LHCN-M2 (cell line): ENCODE measurements around the gene TEKT1. TPM values are rescaled to one million over a fixed set of nuclear protein-coding genes. Genes with fewer than 3 reads are reported as not detected.
A peak's percentile ranks its signal among the peaks of the same experiment; 100 is the strongest.
"Not testable (repeated sequence)": the region's sequence is repeated elsewhere in the genome, so short reads cannot be mapped to it uniquely, and the experiment has no call there.

Experiments
- DNase-seq: peaks from one replicate; pipeline ENCODE4 v3.0.0-alpha.2; 2012; ENCODE audit warnings: low read depth
- polyA plus RNA-seq: library from polyadenylated mRNA; unstranded; fragments of >200 nt; gene quantifications from one replicate; pipeline ENCODE4 v1.2.1, GENCODE V29; 2012; ENCODE audit warnings: missing spikeins
- total RNA-seq: library from RNA; depleted of rRNA; stranded (reverse); fragments of >200 nt; gene quantifications from 2 replicates; pipeline ENCODE4 v1.2.3, GENCODE V29; 2014; rRNA removed

The TEKT1 gene
- total RNA-seq, result not detected in 2 replicates
- not detected for polyA plus RNA-seq

GRCh38 chr17:6831661-6832263, at the start of gene TEKT1:
Gene TEKT1, minus strand, starts transcription at chr17:6831729. Its CDS starts 1,353 bp downstream, at chr17:6830376.
- peak; percentile 64 for DNase-seq

- DNase-seq, result peak; percentile 4
Measured at GRCh38 chr17:6879221-6879975, 47.9 kb upstream of the TEKT1 start.

- DNase-seq, result not testable (repeated sequence)
Measured at GRCh38 chr17:6875276-6875675, 43.7 kb upstream of the TEKT1 start.

GRCh38 chr17:6872936-6873335, 41.4 kb upstream of the TEKT1 start:
- no peak for DNase-seq

- no peak for DNase-seq
Measured at GRCh38 chr17:6870841-6871240, 39.3 kb upstream of the TEKT1 start.

- DNase-seq, result no peak
Measured at GRCh38 chr17:6868582-6868981, 37.1 kb upstream of the TEKT1 start.

GRCh38 chr17:6867849-6868248, 36.3 kb upstream of the TEKT1 start:
- no peak for DNase-seq

- no peak for DNase-seq
Measured at GRCh38 chr17:6862825-6863224, 31.3 kb upstream of the TEKT1 start.

GRCh38 chr17:6862122-6862521, 30.6 kb upstream of the TEKT1 start:
- no peak for DNase-seq

- no peak for DNase-seq
Measured at GRCh38 chr17:6857904-6858303, 26.4 kb upstream of the TEKT1 start.

- no peak for DNase-seq
Measured at GRCh38 chr17:6857336-6857735, 25.8 kb upstream of the TEKT1 start.

GRCh38 chr17:6856051-6856450, 24.5 kb upstream of the TEKT1 start:
- no peak for DNase-seq

GRCh38 chr17:6853764-6854442, 22.4 kb upstream of the TEKT1 start:
- DNase-seq, result no peak

- DNase-seq, result not testable (repeated sequence)
Measured at GRCh38 chr17:6848545-6849179, 17.1 kb upstream of the TEKT1 start.

GRCh38 chr17:6846138-6846537, 14.6 kb upstream of the TEKT1 start:
- DNase-seq, result not testable (repeated sequence)

- DNase-seq, result not testable (repeated sequence)
Measured at GRCh38 chr17:6844406-6844805, 12.9 kb upstream of the TEKT1 start.

GRCh38 chr17:6843241-6843880, 11.8 kb upstream of the TEKT1 start:
- DNase-seq, result peak; percentile 50

GRCh38 chr17:6841769-6842168, 10.2 kb upstream of the TEKT1 start:
- DNase-seq, result not testable (repeated sequence)

- no peak for DNase-seq
Measured at GRCh38 chr17:6830383-6830986, 1.0 kb downstream of the TEKT1 start.

- peak; percentile 92 for DNase-seq
Measured at GRCh38 chr17:6823011-6823442, 8.5 kb downstream of the TEKT1 start.

- DNase-seq, result no peak
Measured at GRCh38 chr17:6818938-6819337, 12.6 kb downstream of the TEKT1 start.
